ENCODE measurements around the gene SPSB3.
"Not testable (repeated sequence)": the region's sequence is repeated elsewhere in the genome, so short reads cannot be mapped to it uniquely, and the experiment has no call there.

Gene SPSB3

GRCh38 chr16:1818204-1818872 is 36.0 kb upstream of the SPSB3 start:
- no peak for DNase-seq
- in situ Hi-C loops (cut with HindIII; ENCODE audit: low pct_ligation_motif_present, low pct_unique_long_range_greater_than_20kb, low sequenced_read_pairs): no loop called here

DNA sequence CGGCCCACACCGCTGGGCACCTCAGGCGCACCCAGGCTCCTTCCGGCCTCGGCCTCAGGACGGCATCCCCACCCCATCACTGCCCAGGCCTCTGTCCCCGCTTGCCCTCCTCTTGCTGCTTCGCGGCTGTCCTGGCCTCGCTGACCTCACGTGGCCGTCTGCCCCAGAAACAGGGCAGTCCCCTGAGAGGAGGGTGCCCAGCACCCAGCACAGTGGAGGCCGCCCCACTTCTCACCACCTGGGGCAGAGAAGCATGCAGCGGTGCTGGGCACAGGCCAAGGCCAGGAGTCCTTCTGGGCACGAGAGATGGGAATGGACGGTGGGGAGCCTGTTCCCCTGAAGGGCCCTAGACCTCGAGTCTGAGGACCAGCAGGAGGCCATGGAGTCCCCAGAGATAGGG is 35.3 kb upstream of the SPSB3 start:
- in situ Hi-C loops (cut with HindIII; ENCODE audit: low pct_ligation_motif_present, low pct_unique_long_range_greater_than_20kb, low sequenced_read_pairs): no loop called here
- DNase-seq: no peak

- no peak for DNase-seq
- in situ Hi-C loops (cut with HindIII; ENCODE audit: low pct_ligation_motif_present, low pct_unique_long_range_greater_than_20kb, low sequenced_read_pairs): no loop called here
Measured at GRCh38 chr16:1817276-1817589, 34.9 kb upstream of the SPSB3 start.

GRCh38 chr16:1816396-1817275 is 34.3 kb upstream of the SPSB3 start:
- in situ Hi-C loops (cut with HindIII; ENCODE audit: low pct_ligation_motif_present, low pct_unique_long_range_greater_than_20kb, low sequenced_read_pairs): no loop called here
- no peak for DNase-seq

- DNase-seq: no peak
- in situ Hi-C loops (cut with HindIII; ENCODE audit: low pct_ligation_motif_present, low pct_unique_long_range_greater_than_20kb, low sequenced_read_pairs): no loop called here
Measured at GRCh38 chr16:1815461-1815860, 33.1 kb upstream of the SPSB3 start.

DNA sequence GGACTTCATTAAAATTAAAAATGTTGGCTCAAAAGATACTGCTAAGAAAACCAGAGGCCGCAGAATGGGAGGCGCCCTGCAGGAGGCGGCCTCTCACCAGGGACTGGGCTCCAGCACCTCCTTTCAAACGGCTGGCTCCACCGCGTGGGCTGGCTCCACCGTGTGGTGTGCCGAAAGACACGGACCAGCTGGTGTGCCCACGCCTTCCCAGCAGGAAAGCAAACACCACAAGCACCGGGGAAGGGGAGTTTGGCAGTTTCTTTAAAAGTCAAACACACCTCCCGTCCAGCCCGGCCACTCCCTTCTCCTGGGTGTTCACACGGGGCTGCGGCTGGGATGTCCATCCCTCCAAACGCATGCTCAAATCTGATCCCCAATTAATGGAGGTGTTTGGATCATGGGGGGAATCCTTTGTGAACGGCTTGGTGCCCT is 30.4 kb upstream of the SPSB3 start:
- in situ Hi-C loops (cut with HindIII; ENCODE audit: low pct_ligation_motif_present, low pct_unique_long_range_greater_than_20kb, low sequenced_read_pairs): no loop called here
- peak; percentile 19 for DNase-seq

- in situ Hi-C loops (cut with HindIII; ENCODE audit: low pct_ligation_motif_present, low pct_unique_long_range_greater_than_20kb, low sequenced_read_pairs): no loop called here
- no peak for DNase-seq
Measured at GRCh38 chr16:1810536-1810935, 28.2 kb upstream of the SPSB3 start.

DNA sequence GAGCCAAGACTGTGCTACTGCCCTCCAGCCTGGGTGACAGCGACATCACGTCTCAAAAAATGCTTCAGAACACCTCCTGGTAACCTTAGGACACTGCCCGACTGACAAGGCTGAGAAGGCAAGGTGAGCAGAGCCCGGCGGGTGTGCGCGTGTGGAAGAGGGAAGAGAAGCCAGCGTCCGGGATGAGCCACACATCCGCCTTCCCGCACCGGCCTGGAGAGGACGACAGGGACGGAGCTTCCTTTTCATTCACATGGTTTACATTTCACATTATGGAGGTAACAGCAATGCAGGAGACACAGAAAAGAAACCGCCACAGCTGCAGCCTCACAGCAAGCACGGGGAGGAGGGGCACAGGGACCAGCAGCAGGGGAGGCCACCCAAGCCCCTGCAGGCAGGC is 27.7 kb upstream of the SPSB3 start:
- no peak for DNase-seq
- in situ Hi-C loops (cut with HindIII; ENCODE audit: low pct_ligation_motif_present, low pct_unique_long_range_greater_than_20kb, low sequenced_read_pairs): no loop called here

GRCh38 chr16:1809281-1809801 is 27.0 kb upstream of the SPSB3 start:
- DNase-seq: no peak
- in situ Hi-C loops (cut with HindIII; ENCODE audit: low pct_ligation_motif_present, low pct_unique_long_range_greater_than_20kb, low sequenced_read_pairs): no loop called here

GRCh38 chr16:1808691-1809090 is 26.3 kb upstream of the SPSB3 start:
- DNase-seq: no peak
- in situ Hi-C loops (cut with HindIII; ENCODE audit: low pct_ligation_motif_present, low pct_unique_long_range_greater_than_20kb, low sequenced_read_pairs): no loop called here

DNA sequence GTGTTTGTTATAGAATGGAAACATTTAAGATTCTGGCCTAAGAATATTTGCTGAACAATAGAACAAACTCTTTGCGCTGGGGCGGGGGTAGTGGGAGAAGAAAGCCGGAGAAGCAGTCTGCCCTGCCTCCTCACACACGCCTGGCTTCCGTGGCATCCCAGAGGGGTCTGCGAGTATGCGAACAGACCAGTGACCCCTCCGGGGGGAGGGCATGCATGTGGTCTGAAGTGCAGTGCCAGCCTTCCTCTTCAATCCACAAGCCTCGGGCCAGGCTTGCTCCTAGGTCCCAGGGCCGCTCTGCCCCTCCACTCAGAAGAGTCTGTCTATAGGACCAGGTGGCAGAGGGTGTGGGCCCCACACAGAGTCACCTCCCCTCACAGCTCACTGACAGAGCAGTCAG is 25.3 kb upstream of the SPSB3 start:
- in situ Hi-C loops (cut with HindIII; ENCODE audit: low pct_ligation_motif_present, low pct_unique_long_range_greater_than_20kb, low sequenced_read_pairs): no loop called here
- DNase-seq: no peak

GRCh38 chr16:1800701-1801100 is 18.3 kb upstream of the SPSB3 start:
- in situ Hi-C loops (cut with HindIII; ENCODE audit: low pct_ligation_motif_present, low pct_unique_long_range_greater_than_20kb, low sequenced_read_pairs): no loop called here
- DNase-seq: no peak

DNA sequence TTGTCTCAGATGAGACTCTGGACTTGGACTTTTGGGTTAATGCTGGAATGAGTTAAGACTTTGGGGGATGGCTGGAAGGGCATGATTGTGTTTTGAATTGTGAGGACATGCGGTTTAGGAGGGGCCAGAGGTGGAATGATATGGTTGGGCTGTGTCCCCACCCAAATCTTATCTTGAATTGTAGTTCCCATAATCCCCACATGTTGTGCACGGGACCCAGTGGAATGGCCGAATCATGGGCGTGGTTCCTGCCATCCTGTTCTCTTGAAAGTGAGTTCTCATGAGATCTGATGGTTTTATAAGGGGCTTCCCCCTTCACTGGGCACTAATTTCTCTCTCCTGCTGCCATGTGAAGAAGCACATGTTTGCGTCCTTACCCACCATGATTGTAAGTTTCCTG is 16.9 kb upstream of the SPSB3 start:
- DNase-seq; in situ Hi-C loops (cut with HindIII; ENCODE audit: low pct_ligation_motif_present, low pct_unique_long_range_greater_than_20kb, low sequenced_read_pairs): not testable (repeated sequence)

DNA sequence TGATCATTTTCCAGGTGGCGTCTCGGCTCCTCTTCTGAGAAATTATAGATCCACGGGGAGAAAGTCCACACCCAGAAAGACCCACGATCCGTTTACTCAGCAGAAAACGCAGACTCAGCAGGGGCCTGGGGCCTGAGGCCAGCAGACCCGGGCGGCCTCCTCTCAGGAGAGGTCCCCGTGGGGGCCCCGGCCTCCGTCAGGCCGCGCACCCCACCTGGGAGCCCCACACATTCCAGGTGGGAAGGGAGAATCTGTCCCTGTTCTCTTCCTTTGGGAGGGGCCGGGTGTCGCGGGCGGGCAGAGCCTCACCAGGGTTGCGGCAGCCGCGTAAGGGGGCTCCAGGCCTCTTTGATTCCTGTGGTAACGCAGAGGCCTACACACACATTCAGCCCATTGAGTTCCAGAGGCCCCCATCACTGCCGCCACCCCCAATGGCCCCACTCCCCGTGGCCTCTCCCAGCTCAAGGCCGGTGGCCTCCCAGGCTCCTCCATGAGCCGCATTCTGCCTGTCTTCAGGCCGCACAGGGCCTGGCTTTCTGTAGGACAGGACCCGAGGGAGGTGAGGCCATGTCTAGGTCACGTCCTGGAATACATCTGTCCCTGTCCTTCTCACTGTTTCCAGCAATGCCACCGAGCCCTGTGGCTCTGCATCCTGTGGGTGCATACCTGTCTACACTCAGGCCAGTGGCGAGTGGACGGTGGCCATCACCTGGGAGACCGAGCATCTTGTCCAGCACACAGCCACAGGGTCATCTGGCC is 12.7 kb upstream of the SPSB3 start:
- in situ Hi-C loops (cut with HindIII; ENCODE audit: low pct_ligation_motif_present, low pct_unique_long_range_greater_than_20kb, low sequenced_read_pairs): no loop called here
- DNase-seq: no peak

DNA sequence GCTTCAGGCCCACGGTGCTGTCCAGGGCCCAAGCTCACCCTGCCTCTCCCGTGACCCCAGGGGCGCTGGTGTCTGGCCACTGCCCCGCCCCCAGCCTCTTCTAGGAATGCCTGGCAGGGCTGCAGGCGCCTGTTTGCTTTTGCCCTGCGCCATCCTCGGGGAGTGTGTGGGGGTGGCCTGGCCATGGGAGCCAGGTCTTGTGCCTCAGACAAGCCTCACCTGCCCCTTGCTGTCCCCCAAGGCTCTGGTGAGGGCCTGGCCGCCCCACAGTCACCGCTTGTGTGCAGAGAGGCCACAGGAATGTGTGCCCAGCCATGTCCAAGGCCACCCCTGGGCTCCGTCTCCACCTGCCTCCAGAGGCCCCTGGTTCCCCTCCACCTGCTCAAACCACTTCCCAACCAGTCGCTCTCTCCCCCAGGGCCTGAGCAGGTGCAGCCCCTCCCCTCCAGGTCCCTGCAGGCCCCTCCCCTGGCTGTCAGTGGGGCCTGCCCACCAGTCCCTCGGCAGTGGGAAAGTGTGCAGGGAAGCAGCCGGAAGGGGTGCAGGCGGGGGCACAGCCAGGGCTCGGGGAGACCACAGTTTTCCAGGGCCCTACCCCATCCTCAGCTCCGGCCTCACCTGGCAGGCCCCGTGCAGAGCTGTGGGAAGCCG is 12.0 kb upstream of the SPSB3 start:
- DNase-seq: no peak
- in situ Hi-C loops (cut with HindIII; ENCODE audit: low pct_ligation_motif_present, low pct_unique_long_range_greater_than_20kb, low sequenced_read_pairs): no loop called here

DNA sequence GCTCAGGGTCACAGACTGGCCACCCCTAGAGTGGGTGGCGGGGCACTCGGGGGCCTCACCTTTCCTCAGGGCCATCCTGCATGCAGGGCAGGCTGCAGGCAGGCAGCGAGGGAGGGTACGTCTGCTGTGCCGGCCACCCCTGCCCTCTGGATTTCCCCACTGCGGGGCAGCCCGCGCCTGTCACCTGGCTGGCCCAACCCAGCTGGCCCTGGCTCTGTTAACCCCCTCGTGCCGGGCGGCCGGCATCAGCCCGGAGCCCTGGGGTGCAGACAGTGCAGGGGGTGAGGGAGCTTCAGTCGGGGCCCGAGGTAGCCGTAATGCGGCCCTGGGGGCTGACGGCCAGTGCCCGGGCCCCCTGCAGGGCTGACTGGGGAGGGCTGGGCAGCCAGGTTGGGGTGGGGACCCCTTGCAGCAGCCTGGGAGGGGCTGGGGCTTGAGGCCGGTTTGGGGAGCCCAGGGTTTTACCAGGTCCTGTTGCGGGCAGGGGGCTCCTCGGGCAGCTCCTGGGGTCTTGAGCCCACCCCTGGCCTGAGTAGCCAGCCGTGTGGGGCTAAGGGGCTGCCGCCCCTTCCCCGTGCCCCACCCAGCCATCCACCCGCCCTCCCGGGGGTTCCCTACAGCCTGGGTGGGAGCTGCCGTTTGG is 11.3 kb upstream of the SPSB3 start, which contains the start of gene IGFALS:
Gene IGFALS, minus strand, starts transcription at position 128 of the 643 bp plus-strand sequence. Its CDS starts 53 bp downstream, at position 75.
- no peak for DNase-seq
- in situ Hi-C loops (cut with HindIII; ENCODE audit: low pct_ligation_motif_present, low pct_unique_long_range_greater_than_20kb, low sequenced_read_pairs): no loop called here

DNA sequence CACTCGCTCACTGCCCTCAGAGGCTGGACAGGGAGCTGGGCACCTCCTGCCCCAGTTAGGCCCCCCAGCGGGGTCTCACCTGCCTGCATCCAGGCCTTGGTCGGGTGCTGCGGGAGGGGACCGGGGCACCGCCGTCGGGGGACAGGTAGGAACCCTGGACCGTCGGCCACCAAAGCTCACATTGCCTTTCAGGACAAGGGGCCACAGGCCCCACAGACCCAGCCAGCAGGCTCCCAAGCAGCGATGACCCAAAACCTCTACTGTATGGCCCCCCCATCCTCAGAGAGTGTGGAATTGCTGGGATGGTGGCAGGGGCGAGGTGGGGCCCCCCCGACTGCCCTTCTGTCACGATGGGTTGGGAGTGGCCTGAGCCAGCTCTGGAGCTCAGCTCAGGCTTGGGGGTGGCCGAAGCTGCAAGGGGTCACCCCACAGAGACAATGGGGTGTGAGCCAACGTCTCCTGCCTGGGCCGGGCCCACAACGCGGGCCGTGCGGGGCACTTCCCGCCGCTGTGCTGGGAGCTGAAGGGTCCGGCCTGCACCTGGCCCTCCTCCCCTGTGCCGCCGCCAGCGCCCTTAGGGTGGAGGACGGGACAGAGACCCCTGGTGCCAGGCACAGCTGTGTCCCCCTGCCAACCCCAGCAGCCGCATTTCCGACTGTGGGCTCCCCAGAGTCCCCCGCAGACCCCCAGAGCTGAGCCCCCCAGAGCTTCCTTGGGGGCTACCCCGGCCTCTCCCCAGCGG is 10.6 kb upstream of the SPSB3 start:
- no peak for DNase-seq
- in situ Hi-C loops (cut with HindIII; ENCODE audit: low pct_ligation_motif_present, low pct_unique_long_range_greater_than_20kb, low sequenced_read_pairs): no loop called here
